Ovary (tissue), 9 donors: ENCODE measurements around the gene PNPLA1. TPM values are rescaled to one million over a fixed set of nuclear protein-coding genes. Genes with fewer than 3 reads are reported as not detected.
A peak's percentile ranks its signal among the peaks of the same experiment; 100 is the strongest.

Experiments used
- DNase-seq, 5 donors: peaks; one replicate each; pipeline ENCODE4 v3.0.0-alpha.2; 2019 to 2020
- H3K27ac ChIP-seq, 2 donors: fragments of 200-600 bp; one replicate each; pipeline versions ENCODE4 v1.5.1 to v1.8.0; 2019 to 2022
- H3K27me3 ChIP-seq: fragments of 200-600 bp; one replicate; pipeline ENCODE4 v1.8.0; 2022
- H3K36me3 ChIP-seq: fragments of 200-600 bp; sonication (generic); one replicate; pipeline ENCODE4 v1.5.1; 2019
- H3K4me1 ChIP-seq: one replicate; pipeline ENCODE4 v1.8.1; 2013; ENCODE audit warnings: mild to moderate bottlenecking, moderate library complexity; ENCODE audit not compliant: insufficient read depth
- H3K4me3 ChIP-seq: fragments of 200-600 bp; sonication (generic); one replicate; pipeline ENCODE4 v1.5.1; 2017
- H3K9me3 ChIP-seq, 2 donors: fragments of 200-600 bp in 1 of 2; sonication (generic) in 1 of 2; one replicate each; pipeline versions ENCODE4 v1.5.1 to v1.8.1; 2013 to 2019; ENCODE audit warnings: mild to moderate bottlenecking in 1 of 2, moderate library complexity in 1 of 2
- EP300 ChIP-seq: sonication (generic); formaldehyde crosslinking; IDR thresholded peaks from one replicate; pipeline ENCODE4 v1.6.1; 2017; ENCODE audit warnings: antibody characterized with exemption
- POLR2A ChIP-seq: fragments of 450-650 bp; IDR thresholded peaks from one replicate; pipeline ENCODE4 v1.6.1; 2017; ENCODE audit warnings: antibody characterized with exemption, mild to moderate bottlenecking, moderate library complexity
- WGBS, 3 donors: extraction: QIAGEN DNeasy Blood & Tissue Kit in 1 of 3; methylation state at CpG; one replicate each; pipeline versions ENCODE4 v1.1.5 to v1.1.7; 2013 to 2017; 5-methylcytosine and 5-hydroxymethylcytosine counted together
- intact Hi-C, 4 donors: fragments of 100-400 bp; cut with DNase I; formaldehyde crosslinking; loops; one replicate each; pipeline versions ENCODE4 v1.11.0 to v1.15.1; 2022 to 2023
- polyA plus RNA-seq, 2 donors: library from polyadenylated mRNA; stranded (reverse); fragments of 200-250 nt in 1 of 2; fragments of 350-450 nt in 1 of 2; fragmentation: Illumina TruSeq in 1 of 2; extraction: RNeasy Lipid Tissue Mini Kit (QIAGEN cat#74804) in 1 of 2; gene quantifications; one replicate each; pipeline ENCODE4 v1.2.3, GENCODE V29; 2013 to 2014
- total RNA-seq, 7 donors: library from RNA; depleted of rRNA in 2 of 7; stranded (reverse); fragments of >200 nt in 2 of 7; fragmentation: NEBNext Ultra II Directional in 3 of 7; extraction: Animal tissue kit (Norgen Biotek cat#: 25700) in 3 of 7; gene quantifications; one replicate each; pipeline versions ENCODE4 v1.1.0 to v1.2.4, GENCODE V29; 2016 to 2023
- TF ChIP-seq, protein P1 (sequence below), 3 donors: fragments of 450-650 bp in 2 of 3; fragments of 200-600 bp in 1 of 3; IDR thresholded peaks; one replicate each; pipeline versions ENCODE4 v1.5.1 to v1.8.0; 2016 to 2022; ENCODE audit warnings: antibody characterized with exemption in 3 of 3, mild to moderate bottlenecking in 1 of 3
- donor health status: DM: no; HTN: no; CAD: no; lungs with moderate emphysema.
- donor health status: DM: no; HTN: no; CAD: no.
- donor health status: Bipolar disorder and iron deficiency.
- donor health status: DM: yes; HTN: yes; CAD: no.
- donor health status: DM: no; HTN: no; CAD: no.
- donor health status: DM: yes; HTN: yes; CAD: no.

Gene PNPLA1
- total and polyA plus RNA-seq, 9 donors = 0.04 to 0.20 (median 0.12) TPM; not detected in 5

DNA sequence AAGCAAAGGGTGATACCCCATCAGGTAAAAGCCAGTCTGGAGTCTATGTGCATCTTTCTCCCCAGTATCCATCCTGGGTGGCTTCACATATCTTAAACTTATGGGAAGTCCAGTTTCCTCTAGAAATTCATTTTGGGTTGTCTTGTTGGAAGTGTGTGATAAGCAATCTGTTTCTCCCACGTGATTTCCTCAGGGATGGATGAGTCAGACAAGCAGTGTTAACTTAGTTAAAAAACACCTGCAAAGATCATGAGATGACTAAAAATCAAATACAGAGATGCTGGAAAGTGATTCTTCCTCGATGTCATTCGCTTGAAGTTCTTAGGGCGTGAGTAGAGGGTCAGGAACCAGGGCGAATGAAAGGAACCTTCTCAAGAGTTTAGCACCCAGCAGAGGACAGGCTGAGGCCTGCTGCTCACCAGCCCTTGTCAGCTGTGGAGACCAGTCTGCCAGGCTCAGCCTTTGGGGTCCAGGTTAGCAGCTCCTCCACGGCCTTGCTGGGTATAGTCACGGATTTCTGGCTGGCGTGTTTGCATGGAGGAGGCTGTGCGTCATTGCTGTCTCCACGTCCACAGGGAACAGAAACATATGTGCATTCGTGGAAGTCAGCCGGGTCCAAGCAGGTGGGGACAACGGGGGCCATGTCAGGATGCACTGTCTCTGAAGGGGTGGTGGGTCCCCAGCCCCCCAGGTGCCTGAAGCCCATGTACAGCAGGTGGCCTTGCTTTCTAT is 2.8 kb upstream of the PNPLA1 start:
- H3K9me3 ChIP-seq = no peaks in the 10 kb centered on the region
- WGBS, 3 donors = 89 to 90% (median 89%) methylated on average over 13 of the region's 13 CpGs
- H3K27me3 ChIP-seq = no peaks in the 10 kb centered on the region
- no peak for DNase-seq
- H3K27ac ChIP-seq = no peak overlapping the region
- no peaks in the 10 kb centered on the region for H3K36me3 ChIP-seq
- no peak overlapping the region for H3K4me3 ChIP-seq
- H3K4me1 ChIP-seq = no peaks in the 10 kb centered on the region
- no peak for TF ChIP-seq EP300
- no peak for TF ChIP-seq POLR2A
- TF ChIP-seq, protein P1, sequence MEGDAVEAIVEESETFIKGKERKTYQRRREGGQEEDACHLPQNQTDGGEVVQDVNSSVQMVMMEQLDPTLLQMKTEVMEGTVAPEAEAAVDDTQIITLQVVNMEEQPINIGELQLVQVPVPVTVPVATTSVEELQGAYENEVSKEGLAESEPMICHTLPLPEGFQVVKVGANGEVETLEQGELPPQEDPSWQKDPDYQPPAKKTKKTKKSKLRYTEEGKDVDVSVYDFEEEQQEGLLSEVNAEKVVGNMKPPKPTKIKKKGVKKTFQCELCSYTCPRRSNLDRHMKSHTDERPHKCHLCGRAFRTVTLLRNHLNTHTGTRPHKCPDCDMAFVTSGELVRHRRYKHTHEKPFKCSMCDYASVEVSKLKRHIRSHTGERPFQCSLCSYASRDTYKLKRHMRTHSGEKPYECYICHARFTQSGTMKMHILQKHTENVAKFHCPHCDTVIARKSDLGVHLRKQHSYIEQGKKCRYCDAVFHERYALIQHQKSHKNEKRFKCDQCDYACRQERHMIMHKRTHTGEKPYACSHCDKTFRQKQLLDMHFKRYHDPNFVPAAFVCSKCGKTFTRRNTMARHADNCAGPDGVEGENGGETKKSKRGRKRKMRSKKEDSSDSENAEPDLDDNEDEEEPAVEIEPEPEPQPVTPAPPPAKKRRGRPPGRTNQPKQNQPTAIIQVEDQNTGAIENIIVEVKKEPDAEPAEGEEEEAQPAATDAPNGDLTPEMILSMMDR (IDR thresholded peaks at IDR 0.05) = no peak
- intact Hi-C loops = no loop called here

DNA sequence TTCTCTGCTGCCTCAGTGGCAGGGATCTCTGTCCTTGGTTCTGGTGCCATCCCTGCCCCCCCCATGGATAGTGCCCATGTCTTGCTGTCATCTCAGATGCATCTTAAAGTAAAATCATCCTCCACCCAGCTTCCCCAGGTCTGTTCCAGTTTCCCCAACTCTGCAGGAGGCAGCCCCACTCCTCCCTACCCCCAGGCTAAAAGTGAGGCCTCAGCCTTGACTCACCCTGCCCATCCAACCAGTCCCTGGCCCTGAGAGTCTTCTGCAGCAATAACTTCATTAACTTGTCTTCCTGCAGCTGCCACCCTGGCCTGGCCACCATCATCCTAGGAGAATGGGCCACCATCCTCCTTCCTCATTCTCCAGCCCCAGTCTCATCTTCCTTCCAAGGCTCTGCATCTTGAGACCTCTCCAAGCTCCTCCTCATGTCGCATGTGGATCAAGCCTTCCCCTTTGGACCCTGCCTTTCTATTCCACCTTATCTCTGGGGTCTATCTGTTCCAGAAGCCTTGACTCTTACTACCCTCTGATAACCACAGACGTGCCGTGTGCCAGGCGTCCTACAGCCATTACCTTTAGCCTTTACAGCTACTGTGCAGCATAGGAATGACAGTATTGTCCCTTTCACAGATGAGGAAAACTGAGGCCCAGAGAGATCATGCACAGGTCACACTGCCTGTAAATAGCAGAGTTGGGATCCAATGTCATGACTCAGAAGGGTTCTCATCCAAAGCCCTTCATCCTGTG is 2.0 kb upstream of the PNPLA1 start:
- DNase-seq = no peak
- 91 to 94% (median 91%) methylated on average over 4 of the region's 4 CpGs for WGBS, 3 donors
- no peaks in the 10 kb centered on the region for H3K36me3 ChIP-seq
- no peak overlapping the region for H3K27ac ChIP-seq
- intact Hi-C loops = no loop called here
- TF ChIP-seq POLR2A (no peak), EP300 (no peak)
- TF ChIP-seq, protein P1 (IDR thresholded peaks at IDR 0.05) = no peak
- no peaks in the 10 kb centered on the region for H3K27me3 ChIP-seq
- H3K4me1 ChIP-seq = no peaks in the 10 kb centered on the region
- H3K9me3 ChIP-seq = no peaks in the 10 kb centered on the region
- no peak overlapping the region for H3K4me3 ChIP-seq

DNA sequence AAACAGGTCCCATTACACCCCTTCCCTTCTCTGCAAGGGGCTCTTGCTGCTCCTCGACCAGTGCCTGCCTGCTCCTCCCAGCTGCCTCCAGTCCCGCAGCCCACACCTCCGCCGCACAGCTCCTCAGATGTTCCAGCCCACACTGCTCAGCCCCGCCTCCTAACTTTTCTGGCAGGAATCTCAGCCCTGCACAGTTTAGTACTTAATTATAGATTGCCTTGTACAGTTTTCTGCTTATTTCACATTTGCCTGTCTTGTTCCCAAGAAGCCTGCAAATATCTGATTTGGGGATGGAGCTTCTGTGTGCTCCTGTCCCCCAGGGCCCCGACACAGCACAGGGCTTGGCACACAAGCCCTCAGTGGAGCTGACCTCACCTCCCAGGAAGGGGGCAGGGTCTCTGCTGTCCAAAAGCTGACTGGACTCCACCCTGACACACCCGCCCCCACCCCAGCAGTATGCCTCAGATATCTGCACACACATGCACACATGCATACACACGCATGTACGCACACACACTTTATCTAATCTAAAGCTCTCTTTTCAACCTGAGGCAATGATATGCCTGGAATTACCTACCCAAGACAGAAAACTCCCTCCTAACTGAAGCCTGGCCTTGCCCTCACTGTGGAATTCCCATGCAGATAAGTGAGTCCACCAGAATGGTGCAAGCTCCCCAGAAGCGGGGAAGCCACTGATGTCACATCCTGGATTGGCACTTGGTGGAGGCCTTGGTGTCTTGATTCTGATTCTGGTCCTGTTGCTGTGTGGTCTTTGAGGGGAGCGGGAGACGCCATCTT is 1.2 kb upstream of the PNPLA1 start:
- peak in 1 of 5 donors; percentile 57 for DNase-seq
- Histone ChIP-seq H3K4me3 (no peak overlapping the region), H3K27me3 (no peaks in the 10 kb centered on the region), H3K27ac (no peak overlapping the region), H3K4me1 (no peaks in the 10 kb centered on the region), H3K36me3 (no peaks in the 10 kb centered on the region), H3K9me3 (no peaks in the 10 kb centered on the region)
- intact Hi-C loops = no loop called here
- TF ChIP-seq POLR2A (no peak), EP300 (no peak)
- TF ChIP-seq, protein P1 (IDR thresholded peaks at IDR 0.05) = no peak
- WGBS, 3 donors = 44 to 53% (median 45%) methylated on average over 12 of the region's 12 CpGs

DNA sequence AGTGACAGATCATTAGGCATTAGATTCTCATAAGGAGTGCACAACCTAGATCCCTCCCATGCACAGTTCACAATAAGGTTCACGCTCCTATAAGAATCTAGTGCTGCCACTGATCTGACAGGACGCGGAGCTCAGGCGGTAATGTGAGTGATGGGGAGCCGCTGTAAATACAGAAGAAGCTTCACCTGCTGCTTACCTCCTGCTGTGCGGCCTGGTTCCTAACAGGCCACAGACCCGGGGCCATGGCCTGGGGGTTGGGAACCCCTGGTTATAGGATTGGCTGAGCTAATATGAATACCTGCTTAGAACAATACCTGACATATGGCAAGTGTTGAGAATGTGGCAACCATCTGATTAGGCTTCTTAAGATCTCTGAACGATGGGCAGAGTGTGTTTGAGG is 2.4 kb downstream of the PNPLA1 start:
- Histone ChIP-seq H3K27ac (no peak overlapping the region), H3K4me1 (no peaks in the 10 kb centered on the region), H3K36me3 (no peaks in the 10 kb centered on the region), H3K9me3 (no peaks in the 10 kb centered on the region), H3K4me3 (no peak overlapping the region), H3K27me3 (no peaks in the 10 kb centered on the region)
- 86 to 90% (median 87%) methylated on average over 8 of the region's 8 CpGs for WGBS, 3 donors
- DNase-seq = no peak
- TF ChIP-seq EP300 (no peak), POLR2A (no peak)
- TF ChIP-seq, protein P1 (IDR thresholded peaks at IDR 0.05) = no peak
- intact Hi-C loops = no loop called here
